Endothelial cell of umbilical vein (primary cell): ENCODE measurements around the gene TEDC2. TPM values are rescaled to one million over a fixed set of nuclear protein-coding genes. Genes with fewer than 3 reads are reported as not detected.

ENCODE experiments used
- BruUV-seq: library from RNA; stranded (reverse); fragments of 400-500 nt; replicated peaks from 2 replicates; lab custom pipeline; 2021; lab: Mats Ljungman, UMichigan
- CTCF ChIA-PET: fragments of 300-600, 350-600 bp; sonication (Branson Sonifier 250); formaldehyde crosslinking; loops from one replicate; lab custom pipeline; 2021; ENCODE audit warnings: antibody characterized with exemption, inconsistent platforms; lab: Charles Lee
- POLR2A ChIA-PET: fragments of 300-600, 350-600 bp; sonication (Branson Sonifier 250); formaldehyde crosslinking; loops from one replicate; lab custom pipeline; 2021; ENCODE audit warnings: antibody characterized with exemption, inconsistent platforms; lab: Charles Lee
- DNase-seq: peaks from one replicate; pipeline ENCODE4 v3.0.0-alpha.2; 2011; ENCODE audit warnings: low read depth, low spot score
- FAIRE-seq: peaks from 2 replicates; lab custom pipeline; 2011; peaks lifted over from hg19 to GRCh38; lab: Jason Lieb, UNC
- H2AFZ ChIP-seq: 2 replicates; pipeline ENCODE4 v1.6.0; 2012; ENCODE audit warnings: low read depth, low read length, control low read depth, inconsistent platforms
- H3K27ac ChIP-seq: 2 replicates; pipeline ENCODE4 v1.5.1; 2011; ENCODE audit warnings: low read depth, mild to moderate bottlenecking, control low read depth, low read length, moderate library complexity; ENCODE audit not compliant: insufficient read depth
- H3K27me3 ChIP-seq, 2 experiments: 2 replicates each; pipeline versions ENCODE4 v1.6.0 to v1.6.1; 2011; ENCODE audit warnings: low read length in 2 of 2, mixed read lengths in 1 of 2; ENCODE audit not compliant: control insufficient read depth in 2 of 2, insufficient read depth in 2 of 2
- H3K36me3 ChIP-seq, 2 experiments: 2 replicates in 1 of 2; 3 replicates in 1 of 2; pipeline ENCODE4 v1.5.1; 2011; ENCODE audit warnings: low read length in 2 of 2, mild to moderate bottlenecking in 1 of 2, moderate library complexity in 1 of 2; ENCODE audit not compliant: control insufficient read depth in 2 of 2, insufficient read depth in 2 of 2; ENCODE audit errors: extremely low read depth in 1 of 2
- H3K4me1 ChIP-seq: 3 replicates; pipeline ENCODE4 v1.5.1; 2011; ENCODE audit warnings: mild to moderate bottlenecking, low read length; ENCODE audit not compliant: control insufficient read depth, insufficient read depth; ENCODE audit errors: extremely low read depth
- H3K4me2 ChIP-seq: 2 replicates; pipeline ENCODE4 v1.6.1; 2011; ENCODE audit warnings: low read length, control low read depth, mixed read lengths; ENCODE audit not compliant: insufficient read depth
- H3K4me3 ChIP-seq, 3 experiments: fragments of 200-600 bp in 1 of 3; sonication (generic), shearing (Covaris generic) in 1 of 3; replicated peaks in 1 of 3; 2 replicates each; pipeline ENCODE4 v1.5.1; 2011 to 2016; ENCODE audit warnings: control low read depth in 3 of 3, low read length in 3 of 3, mild to moderate bottlenecking in 2 of 3, inconsistent platforms in 1 of 3, low read depth in 1 of 3, moderate library complexity in 1 of 3; ENCODE audit not compliant: insufficient read depth in 1 of 3
- H3K79me2 ChIP-seq: 2 replicates; pipeline ENCODE4 v1.6.0; 2012; ENCODE audit warnings: low read length, inconsistent platforms; ENCODE audit not compliant: control insufficient read depth, insufficient read depth
- H3K9ac ChIP-seq: replicated peaks from 2 replicates; pipeline ENCODE3; 2011; ENCODE audit warnings: low read length, control low read depth; ENCODE audit not compliant: insufficient read depth; ENCODE audit errors: extremely low read depth
- H3K9me1 ChIP-seq: replicated peaks from 3 replicates; pipeline ENCODE4 v1.6.0; 2011; ENCODE audit warnings: mild to moderate bottlenecking, low read length; ENCODE audit not compliant: control insufficient read depth, insufficient read depth; ENCODE audit errors: extremely low read depth
- H3K9me3 ChIP-seq: replicated peaks from 2 replicates; pipeline ENCODE4 v1.5.1; 2012; ENCODE audit warnings: low read length, inconsistent platforms; ENCODE audit not compliant: control insufficient read depth, insufficient read depth
- H4K20me1 ChIP-seq: replicated peaks from 2 replicates; pipeline ENCODE3; 2011; ENCODE audit warnings: mild to moderate bottlenecking, low read length; ENCODE audit not compliant: control insufficient read depth, insufficient read depth; ENCODE audit errors: extremely low read depth
- EZH2 ChIP-seq: IDR thresholded peaks from 2 replicates; pipeline ENCODE4 v1.6.1; 2012; ENCODE audit warnings: borderline replicate concordance, low read depth, mild to moderate bottlenecking, moderate library complexity, low read length, inconsistent platforms; ENCODE audit not compliant: severe bottlenecking
- FOS ChIP-seq: IDR thresholded peaks from 2 replicates; pipeline ENCODE4 v1.6.1; 2011; ENCODE audit warnings: mild to moderate bottlenecking, low read length, moderate library complexity, borderline replicate concordance; ENCODE audit not compliant: insufficient read depth
- GATA2 ChIP-seq: IDR thresholded peaks from 2 replicates; pipeline ENCODE4 v1.7.0; 2011; ENCODE audit warnings: low read depth, mild to moderate bottlenecking, moderate library complexity, mixed read lengths, low read length; ENCODE audit not compliant: insufficient read length, insufficient read depth
- JUN ChIP-seq: IDR thresholded peaks from 2 replicates; pipeline ENCODE4 v1.6.1; 2011; ENCODE audit warnings: borderline replicate concordance, low read depth; ENCODE audit not compliant: insufficient read length, insufficient read depth
- MYC ChIP-seq: IDR thresholded peaks from one replicate; pipeline ENCODE4 v1.6.1; 2011; ENCODE audit warnings: mild to moderate bottlenecking, low read depth, low read length
- POLR2A ChIP-seq: IDR thresholded peaks from 2 replicates; pipeline ENCODE4 v1.6.1; 2012; ENCODE audit warnings: low read depth, mild to moderate bottlenecking, control low read depth, low read length
- POLR2AphosphoS5 ChIP-seq: IDR thresholded peaks from 2 replicates; pipeline ENCODE4 v1.6.1; 2012; ENCODE audit warnings: low read depth, mild to moderate bottlenecking, control low read depth, low read length, moderate library complexity; ENCODE audit not compliant: insufficient read depth
- dilution Hi-C: fragments of 300-500 bp; cut with MboI; formaldehyde crosslinking; loops from one replicate; pipeline ENCODE4 v1.15.0; 2019; ENCODE audit warnings: low sequenced_read_pairs; ENCODE audit not compliant: extremely low pct_ligation_motif_present
- intact Hi-C: fragments of 100-400 bp; cut with micrococcal nuclease; formaldehyde crosslinking; loops from one replicate; pipeline ENCODE4 v1.10.0; 2022
- polyA plus RNA-seq, 4 experiments: library from polyadenylated mRNA; depleted of rRNA in 3 of 4; stranded (reverse) in 3 of 4; unstranded in 1 of 4; fragments of >200 nt; gene quantifications; 2 replicates each; pipeline versions ENCODE4 v1.2.1 to v1.2.3, GENCODE V29; 2011 to 2012; ENCODE audit warnings: missing spikeins in 1 of 4
- total RNA-seq: library from RNA; stranded (reverse); gene quantifications from 2 replicates; pipeline ENCODE4 v1.2.3, GENCODE V29; 2021
- TF ChIP-seq, protein P1 (sequence below), 2 donors: IDR thresholded peaks; 1 replicate in 1 of 2; 2 replicates in 1 of 2; pipeline ENCODE4 v1.5.1; 2011; ENCODE audit warnings: low read length in 2 of 2, mild to moderate bottlenecking in 2 of 2, moderate library complexity in 2 of 2, control low read depth in 1 of 2, inconsistent platforms in 1 of 2, low read depth in 1 of 2; ENCODE audit not compliant: insufficient read depth in 1 of 2; ENCODE audit errors: extremely low read depth in 1 of 2
- TF ChIP-seq, protein P2 (sequence below): IDR thresholded peaks from 2 replicates; pipeline ENCODE4 v1.6.1; 2011; ENCODE audit not compliant: insufficient read depth, insufficient read length

The TEDC2 gene
- total and polyA plus RNA-seq, 2 donors (not counting 3 experiments of a cell fraction or from before 2014, with no cell fraction given) = 7.6 to 12.7 TPM

DNA sequence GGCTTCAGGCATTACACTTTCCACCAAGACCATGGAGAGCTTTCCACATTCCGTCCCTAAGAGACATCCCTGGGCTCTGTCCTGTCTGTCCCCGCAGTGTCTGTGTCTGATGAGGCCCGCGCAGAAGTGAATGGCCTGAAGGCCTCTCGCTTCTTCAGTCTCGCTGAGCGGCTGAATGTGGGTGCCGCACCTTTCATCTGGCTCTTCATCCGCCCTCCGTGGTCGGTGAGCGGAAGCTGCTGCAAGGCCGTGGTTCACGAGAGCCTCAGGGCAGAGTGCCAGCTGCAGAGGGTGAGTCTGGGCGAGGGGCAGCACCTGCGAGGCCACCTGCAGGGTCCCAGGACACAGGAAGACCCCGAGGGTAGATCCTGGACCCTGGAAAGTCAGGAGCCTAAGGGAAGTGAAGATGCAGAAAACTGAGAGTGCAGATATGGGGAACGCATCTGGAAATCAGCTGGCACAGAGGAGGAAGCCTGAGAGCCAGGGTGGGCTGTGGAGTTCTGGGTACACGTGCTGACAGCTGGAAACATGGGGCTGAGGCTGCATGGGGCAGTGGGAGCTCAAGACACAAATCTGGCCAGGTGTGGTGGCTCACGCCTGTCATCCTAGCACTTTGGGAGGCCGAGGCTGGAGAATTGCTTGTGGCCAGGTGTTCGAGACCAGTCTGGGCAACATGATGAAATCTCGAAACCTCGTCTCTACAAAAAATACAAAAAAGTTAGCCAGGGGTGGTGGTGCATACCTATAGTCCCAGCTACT is 22.7 kb upstream of the TEDC2 start:
- dilution Hi-C loops (no loop called here), intact Hi-C loops (no loop called here)
- Histone ChIP-seq H3K4me2 (no peak overlapping the region), H3K79me2 (peaks cover 18% of the 10 kb centered on the region), H3K9ac (no peak overlapping the region), H3K9me1 (no peaks in the 10 kb centered on the region), H4K20me1 (no peaks in the 10 kb centered on the region), H3K4me3 (no peak overlapping the region), H3K27me3 (no peaks in the 10 kb centered on the region), H2AFZ (no peak overlapping the region), H3K27ac (no peak overlapping the region), H3K36me3 (peaks cover 19 to 29% of the 10 kb centered on the region in 2 experiments), H3K4me1 (no peaks in the 10 kb centered on the region), H3K9me3 (no peaks in the 10 kb centered on the region)
- ChIA-PET CTCF (no interaction called here), POLR2A (no interaction called here)
- FAIRE-seq = no peak
- DNase-seq = no peak
- no peak for TF ChIP-seq MYC
- TF ChIP-seq, protein P1, sequence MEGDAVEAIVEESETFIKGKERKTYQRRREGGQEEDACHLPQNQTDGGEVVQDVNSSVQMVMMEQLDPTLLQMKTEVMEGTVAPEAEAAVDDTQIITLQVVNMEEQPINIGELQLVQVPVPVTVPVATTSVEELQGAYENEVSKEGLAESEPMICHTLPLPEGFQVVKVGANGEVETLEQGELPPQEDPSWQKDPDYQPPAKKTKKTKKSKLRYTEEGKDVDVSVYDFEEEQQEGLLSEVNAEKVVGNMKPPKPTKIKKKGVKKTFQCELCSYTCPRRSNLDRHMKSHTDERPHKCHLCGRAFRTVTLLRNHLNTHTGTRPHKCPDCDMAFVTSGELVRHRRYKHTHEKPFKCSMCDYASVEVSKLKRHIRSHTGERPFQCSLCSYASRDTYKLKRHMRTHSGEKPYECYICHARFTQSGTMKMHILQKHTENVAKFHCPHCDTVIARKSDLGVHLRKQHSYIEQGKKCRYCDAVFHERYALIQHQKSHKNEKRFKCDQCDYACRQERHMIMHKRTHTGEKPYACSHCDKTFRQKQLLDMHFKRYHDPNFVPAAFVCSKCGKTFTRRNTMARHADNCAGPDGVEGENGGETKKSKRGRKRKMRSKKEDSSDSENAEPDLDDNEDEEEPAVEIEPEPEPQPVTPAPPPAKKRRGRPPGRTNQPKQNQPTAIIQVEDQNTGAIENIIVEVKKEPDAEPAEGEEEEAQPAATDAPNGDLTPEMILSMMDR (IDR thresholded peaks at IDR 0.05; ENCODE audit: extremely low read depth in 1 of 2, insufficient read depth in 1 of 2, low read depth in 1 of 2, low read length in 2 of 2) = no peak
- TF ChIP-seq, protein P2, sequence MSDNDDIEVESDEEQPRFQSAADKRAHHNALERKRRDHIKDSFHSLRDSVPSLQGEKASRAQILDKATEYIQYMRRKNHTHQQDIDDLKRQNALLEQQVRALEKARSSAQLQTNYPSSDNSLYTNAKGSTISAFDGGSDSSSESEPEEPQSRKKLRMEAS = no peak
- TF ChIP-seq FOS = no peak
- TF ChIP-seq POLR2A = no peak
- no peak for TF ChIP-seq JUN
- TF ChIP-seq EZH2 = no peak
- TF ChIP-seq GATA2 = no peak
- no peak for TF ChIP-seq POLR2AphosphoS5
- no TSS peak for BruUV-seq
